ENCODE data around the gene TRIM2.

The TRIM2 gene

GRCh38 chr4:153297116-153297515 lies 92.9 kb downstream of the TRIM2 start:
- DNase-seq (ENCODE audit: low read depth in 1 of 2, low spot score in 1 of 2), result no peak
- H3K27ac ChIP-seq (replicated peaks), result no peak overlapping the region
- TF ChIP-seq SPI1 (IDR thresholded peaks at IDR 0.05; ENCODE audit: borderline replicate concordance, low read depth) (no peak), REST (IDR thresholded peaks at IDR 0.05; ENCODE audit: insufficient replicate concordance, low read depth) (no peak), GABPA (IDR thresholded peaks at IDR 0.05; ENCODE audit: low read depth) (no peak), POLR2AphosphoS5 (IDR thresholded peaks at IDR 0.05; ENCODE audit: low read depth) (no peak)
- TF ChIP-seq, protein P1, sequence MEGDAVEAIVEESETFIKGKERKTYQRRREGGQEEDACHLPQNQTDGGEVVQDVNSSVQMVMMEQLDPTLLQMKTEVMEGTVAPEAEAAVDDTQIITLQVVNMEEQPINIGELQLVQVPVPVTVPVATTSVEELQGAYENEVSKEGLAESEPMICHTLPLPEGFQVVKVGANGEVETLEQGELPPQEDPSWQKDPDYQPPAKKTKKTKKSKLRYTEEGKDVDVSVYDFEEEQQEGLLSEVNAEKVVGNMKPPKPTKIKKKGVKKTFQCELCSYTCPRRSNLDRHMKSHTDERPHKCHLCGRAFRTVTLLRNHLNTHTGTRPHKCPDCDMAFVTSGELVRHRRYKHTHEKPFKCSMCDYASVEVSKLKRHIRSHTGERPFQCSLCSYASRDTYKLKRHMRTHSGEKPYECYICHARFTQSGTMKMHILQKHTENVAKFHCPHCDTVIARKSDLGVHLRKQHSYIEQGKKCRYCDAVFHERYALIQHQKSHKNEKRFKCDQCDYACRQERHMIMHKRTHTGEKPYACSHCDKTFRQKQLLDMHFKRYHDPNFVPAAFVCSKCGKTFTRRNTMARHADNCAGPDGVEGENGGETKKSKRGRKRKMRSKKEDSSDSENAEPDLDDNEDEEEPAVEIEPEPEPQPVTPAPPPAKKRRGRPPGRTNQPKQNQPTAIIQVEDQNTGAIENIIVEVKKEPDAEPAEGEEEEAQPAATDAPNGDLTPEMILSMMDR (IDR thresholded peaks at IDR 0.05; ENCODE audit: insufficient read depth, low read length), result no peak
- no peak overlapping the region for H3K4me3 ChIP-seq (replicated peaks; ENCODE audit: insufficient read depth, low read length)
- H3K27me3 ChIP-seq (ENCODE audit: insufficient read depth, poor library complexity, severe bottlenecking), result no peaks in the 10 kb centered on the region

GRCh38 chr4:153310793-153311192 lies 106.5 kb downstream of the TRIM2 start:
- no peak for TF ChIP-seq POLR2AphosphoS5 (IDR thresholded peaks at IDR 0.05; ENCODE audit: low read depth)
- no peak for TF ChIP-seq SPI1 (IDR thresholded peaks at IDR 0.05; ENCODE audit: borderline replicate concordance, low read depth)
- TF ChIP-seq, protein P1 (IDR thresholded peaks at IDR 0.05; ENCODE audit: insufficient read depth, low read length), result no peak
- TF ChIP-seq GABPA (IDR thresholded peaks at IDR 0.05; ENCODE audit: low read depth), result no peak
- TF ChIP-seq REST (IDR thresholded peaks at IDR 0.05; ENCODE audit: insufficient replicate concordance, low read depth), result no peak
- no peak for DNase-seq (ENCODE audit: low read depth in 1 of 2, low spot score in 1 of 2)

DNA sequence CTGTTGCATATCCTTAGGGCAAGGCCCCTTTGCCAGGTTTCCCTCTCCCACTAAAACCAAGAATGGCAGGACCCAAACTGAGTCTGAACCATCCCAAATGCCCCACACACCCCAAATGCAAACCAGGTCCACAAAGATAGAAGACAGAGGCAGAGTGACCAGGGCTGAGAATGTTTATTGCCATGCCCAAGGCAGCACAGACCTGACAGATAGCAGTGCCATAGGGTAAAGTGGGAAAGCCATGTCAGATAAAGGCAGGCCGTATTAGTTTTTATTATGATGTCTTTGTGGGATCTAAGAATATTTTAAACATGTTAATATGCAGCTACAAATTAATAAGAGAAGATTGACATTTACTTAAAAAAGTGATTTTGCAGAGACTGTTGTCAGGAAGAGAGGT lies 110.7 kb downstream of the TRIM2 start:
- no peaks in the 10 kb centered on the region for H3K27me3 ChIP-seq (ENCODE audit: insufficient read depth, poor library complexity, severe bottlenecking)
- no peak overlapping the region for H3K27ac ChIP-seq (replicated peaks)
- DNase-seq (ENCODE audit: low read depth in 1 of 2, low spot score in 1 of 2), result no peak
- TF ChIP-seq SPI1 (IDR thresholded peaks at IDR 0.05; ENCODE audit: borderline replicate concordance, low read depth) (no peak), GABPA (IDR thresholded peaks at IDR 0.05; ENCODE audit: low read depth) (no peak), REST (IDR thresholded peaks at IDR 0.05; ENCODE audit: insufficient replicate concordance, low read depth) (no peak), POLR2AphosphoS5 (IDR thresholded peaks at IDR 0.05; ENCODE audit: low read depth) (no peak)
- TF ChIP-seq, protein P1 (IDR thresholded peaks at IDR 0.05; ENCODE audit: insufficient read depth, low read length), result no peak
- no peak overlapping the region for H3K4me3 ChIP-seq (replicated peaks; ENCODE audit: insufficient read depth, low read length)

More at GRCh38 chr4:153310793-153311192, 106.5 kb downstream of the TRIM2 start:
- H3K4me3 ChIP-seq (replicated peaks; ENCODE audit: insufficient read depth, low read length), result no peak overlapping the region
- no peak overlapping the region for H3K27ac ChIP-seq (replicated peaks)
- no peaks in the 10 kb centered on the region for H3K27me3 ChIP-seq (ENCODE audit: insufficient read depth, poor library complexity, severe bottlenecking)

Data from HL-60 (cell line).